A673 (cell line): ENCODE data around the gene KLHL26. TPM values are rescaled to one million over a fixed set of nuclear protein-coding genes. Genes with fewer than 3 reads are reported as not detected.

ENCODE experiments used
- BruUV-seq: library from RNA; stranded (reverse); fragments of 400-500 nt; replicated peaks from 2 replicates; lab custom pipeline; 2021; lab: Mats Ljungman, UMichigan
- CTCF ChIA-PET: fragments of 300-600 bp; sonication (Branson Sonifier 250); formaldehyde crosslinking; loops from one replicate; lab custom pipeline; 2022; ENCODE audit warnings: antibody characterized with exemption; lab: Charles Lee
- POLR2A ChIA-PET: fragments of 300-600 bp; sonication (Branson Sonifier 250); formaldehyde crosslinking; loops from one replicate; lab custom pipeline; 2022; ENCODE audit warnings: antibody characterized with exemption; ENCODE audit not compliant: low non-redundant PET; lab: Charles Lee
- DNase-seq: peaks from one replicate; pipeline ENCODE4 v3.0.0-alpha.2; 2015; ENCODE audit warnings: low spot score
- H3K27ac ChIP-seq: fragments of 200-600 bp; sonication (generic); 2 replicates; pipeline ENCODE4 v1.5.1; 2016; ENCODE audit warnings: mixed run types, low read depth, mild to moderate bottlenecking, mixed read lengths, antibody characterized with exemption, low read length; ENCODE audit not compliant: poor library complexity, severe bottlenecking
- H3K27me3 ChIP-seq: fragments of 200-600 bp; sonication (generic); replicated peaks from 2 replicates; pipeline ENCODE4 v1.6.1; 2017; ENCODE audit warnings: mixed run types, low read depth, mild to moderate bottlenecking, mixed read lengths, antibody characterized with exemption, low read length; ENCODE audit not compliant: insufficient read depth, poor library complexity
- H3K36me3 ChIP-seq: fragments of 200-600 bp; sonication (generic); 2 replicates; pipeline ENCODE4 v1.6.1; 2016; ENCODE audit warnings: mixed run types, mild to moderate bottlenecking, mixed read lengths, antibody characterized with exemption, low read length; ENCODE audit not compliant: insufficient read depth, poor library complexity, severe bottlenecking
- H3K4me1 ChIP-seq: fragments of 200-600 bp; sonication (generic); 2 replicates; pipeline ENCODE4 v1.6.1; 2017; ENCODE audit warnings: mixed run types, mild to moderate bottlenecking, mixed read lengths, antibody characterized with exemption, low read length; ENCODE audit not compliant: insufficient read depth, poor library complexity, severe bottlenecking
- H3K4me3 ChIP-seq: fragments of 200-600 bp; sonication (generic); 2 replicates; pipeline ENCODE4 v1.5.1; 2016; ENCODE audit warnings: low read depth, mixed run types, mild to moderate bottlenecking, mixed read lengths, low read length; ENCODE audit not compliant: poor library complexity, severe bottlenecking
- H3K9me3 ChIP-seq: fragments of 200-600 bp; sonication (generic); 2 replicates; pipeline ENCODE4 v1.6.1; 2016; ENCODE audit warnings: mixed run types, low read depth, mild to moderate bottlenecking, mixed read lengths, antibody characterized with exemption, low read length; ENCODE audit not compliant: poor library complexity, severe bottlenecking
- CTCF ChIP-seq: fragments of 300-800, 200-600 bp; sonication (generic); conservative IDR thresholded peaks from 2 replicates; pipeline ENCODE4 v1.5.1; 2017; ENCODE audit warnings: low read depth, mild to moderate bottlenecking, antibody characterized with exemption, low read length, moderate library complexity, mixed read lengths
- EZH2 ChIP-seq: fragments of 200-600 bp; sonication (generic); IDR thresholded peaks from 2 replicates; pipeline ENCODE4 v1.6.1; 2017; ENCODE audit warnings: borderline replicate concordance, low read depth, mild to moderate bottlenecking, mixed read lengths, antibody characterized with exemption, low read length; ENCODE audit not compliant: poor library complexity, severe bottlenecking
- intact Hi-C: fragments of 100-400 bp; cut with micrococcal nuclease; formaldehyde crosslinking; loops from one replicate; pipeline ENCODE4 v1.10.0; 2022; ENCODE audit not compliant: unreplicated experiment
- total RNA-seq: library from RNA; stranded (reverse); gene quantifications from 2 replicates; pipeline ENCODE4 v1.2.3, GENCODE V29; 2021

KLHL26 gene
- total RNA-seq, 1 experiment from 2014 or later = 16.3 TPM

- H3K4me3 ChIP-seq = no peak overlapping the region
- no peak for TF ChIP-seq CTCF
- ChIA-PET CTCF (no interaction called here), POLR2A (no interaction called here)
- intact Hi-C loops = no loop called here
- H3K4me1 ChIP-seq = peaks cover 7% of the 10 kb centered on the region
- no peaks in the 10 kb centered on the region for H3K9me3 ChIP-seq
- no peak overlapping the region for H3K27ac ChIP-seq
- no TSS peak for BruUV-seq
- no peaks in the 10 kb centered on the region for H3K27me3 ChIP-seq
- no peak for DNase-seq
- no peaks in the 10 kb centered on the region for H3K36me3 ChIP-seq
These were observed 68.1 kb downstream of the KLHL26 start for GRCh38 chr19:18704971-18705370.

GRCh38 chr19:18708452-18709231 is 71.8 kb downstream of the KLHL26 start:
- no TSS peak for BruUV-seq
- ChIA-PET POLR2A (no interaction called here), CTCF (no interaction called here)
- no peaks in the 10 kb centered on the region for H3K36me3 ChIP-seq
- no peaks in the 10 kb centered on the region for H3K9me3 ChIP-seq
- H3K4me3 ChIP-seq = no peak overlapping the region
- intact Hi-C loops = no loop called here
- DNase-seq = no peak
- TF ChIP-seq CTCF (no peak), EZH2 (no peak)
- no peaks in the 10 kb centered on the region for H3K27me3 ChIP-seq
- no peak overlapping the region for H3K27ac ChIP-seq
- H3K4me1 ChIP-seq = no peaks in the 10 kb centered on the region

- intact Hi-C loops = no loop called here
These were observed 72.7 kb downstream of the KLHL26 start for GRCh38 chr19:18709546-18709945.

More at GRCh38 chr19:18709546-18709945, 72.7 kb downstream of the KLHL26 start:
- Histone ChIP-seq H3K36me3 (no peaks in the 10 kb centered on the region), H3K9me3 (no peaks in the 10 kb centered on the region), H3K4me3 (no peak overlapping the region), H3K27ac (no peak overlapping the region), H3K4me1 (no peaks in the 10 kb centered on the region), H3K27me3 (no peaks in the 10 kb centered on the region)
- ChIA-PET CTCF (no interaction called here), POLR2A (no interaction called here)
- TF ChIP-seq CTCF (no peak), EZH2 (no peak)
- no peak for DNase-seq
- no TSS peak for BruUV-seq
